Measurements from ENCODE around the gene SCN7A.
"Not testable (repeated sequence)": the region's sequence is repeated elsewhere in the genome, so short reads cannot be mapped to it uniquely, and the experiment has no call there.

The SCN7A gene

GRCh38 chr2:166410828-166411472 is 83.1 kb downstream of the SCN7A start:
- ChIA-PET CTCF (interaction anchor here (1.1 kb wide), 1 partner anchor 25 kb away, joined by 3 read pairs; no protein-coding TSS in a partner anchor), POLR2A (no interaction called here)
- DNase-seq (ENCODE audit: extremely low spot score): no peak
- no peak for TF ChIP-seq CTCF (IDR thresholded peaks at IDR 0.05; ENCODE audit: control extremely low read depth, extremely low read depth, low read depth, missing control alignments)

- CTCF ChIA-PET; POLR2A ChIA-PET; DNase-seq (ENCODE audit: extremely low spot score): not testable (repeated sequence)
Measured at GRCh38 chr2:166407746-166408145, 86.3 kb downstream of the SCN7A start.

DNA sequence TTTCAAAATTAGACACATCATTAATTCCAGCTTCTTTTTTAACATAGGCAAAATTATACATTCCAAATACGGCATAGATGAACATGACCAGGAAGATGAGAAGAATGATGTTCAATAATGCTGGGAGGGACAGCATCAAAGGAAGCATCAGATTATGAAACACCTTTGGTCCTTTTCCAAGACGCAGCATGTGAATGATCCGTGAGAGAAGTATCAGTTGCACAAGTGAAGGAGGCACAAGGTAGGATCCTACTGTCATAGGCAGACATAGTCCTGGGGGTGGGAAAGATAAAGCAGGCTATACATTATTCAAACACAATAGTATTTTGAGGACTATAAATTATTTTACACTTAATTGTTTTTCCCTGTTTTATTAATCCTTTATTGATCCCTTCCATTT is 87.7 kb downstream of the SCN7A start:
- DNase-seq (ENCODE audit: extremely low spot score): no peak
- POLR2A ChIA-PET: no interaction called here
- CTCF ChIA-PET: interaction anchor here (1.5 kb wide), 1 partner anchor 11 kb away, joined by 3 read pairs; no protein-coding TSS in a partner anchor
- no peak for TF ChIP-seq CTCF (IDR thresholded peaks at IDR 0.05; ENCODE audit: control extremely low read depth, extremely low read depth, low read depth, missing control alignments)

- no peak for DNase-seq (ENCODE audit: extremely low spot score)
- no peak for TF ChIP-seq CTCF (IDR thresholded peaks at IDR 0.05; ENCODE audit: control extremely low read depth, extremely low read depth, low read depth, missing control alignments)
- CTCF ChIA-PET: interaction anchor here (1.5 kb wide), 1 partner anchor 10 kb away, joined by 3 read pairs; no protein-coding TSS in a partner anchor
- POLR2A ChIA-PET: no interaction called here
Measured at GRCh38 chr2:166405569-166405926, 88.5 kb downstream of the SCN7A start.

GRCh38 chr2:166404831-166405568 is 89.0 kb downstream of the SCN7A start:
- ChIA-PET POLR2A (no interaction called here), CTCF (no interaction called here)
- TF ChIP-seq CTCF (IDR thresholded peaks at IDR 0.05; ENCODE audit: control extremely low read depth, extremely low read depth, low read depth, missing control alignments): no peak
- DNase-seq (ENCODE audit: extremely low spot score): no peak

- ChIA-PET POLR2A (no interaction called here), CTCF (interaction anchor here (2.4 kb wide), 1 partner anchor 9 kb away, joined by 7 read pairs; no protein-coding TSS in a partner anchor)
- DNase-seq (ENCODE audit: extremely low spot score): no peak
- TF ChIP-seq CTCF (IDR thresholded peaks at IDR 0.05; ENCODE audit: control extremely low read depth, extremely low read depth, low read depth, missing control alignments): no peak
Measured at GRCh38 chr2:166394245-166394644, 99.8 kb downstream of the SCN7A start.

DNA sequence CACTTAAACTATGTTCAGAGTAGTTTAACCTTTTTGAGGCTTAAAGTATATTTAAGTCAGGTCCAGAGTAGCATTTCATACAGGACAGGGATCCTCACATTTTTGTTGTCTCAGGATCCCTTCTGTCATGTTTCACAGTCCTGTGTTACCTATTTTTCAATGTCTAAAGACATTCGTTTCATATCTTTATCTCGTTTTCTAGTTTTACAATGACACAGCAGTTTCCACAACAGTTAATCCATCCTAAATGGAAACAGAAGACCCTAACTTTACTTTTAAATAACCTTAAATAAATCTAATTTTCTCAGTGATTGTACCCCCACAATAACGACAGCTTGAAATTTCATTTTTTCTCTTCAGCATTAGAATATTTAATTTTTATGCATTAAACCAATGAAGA is 101.0 kb downstream of the SCN7A start:
- DNase-seq (ENCODE audit: extremely low spot score): no peak
- POLR2A ChIA-PET: no interaction called here
- CTCF ChIA-PET: no interaction called here
- no peak for TF ChIP-seq CTCF (IDR thresholded peaks at IDR 0.05; ENCODE audit: control extremely low read depth, extremely low read depth, low read depth, missing control alignments)

Data from GM10248 (cell line).